ENCODE data around the gene CLCA2. TPM values are rescaled to one million over a fixed set of nuclear protein-coding genes. Genes with fewer than 3 reads are reported as not detected.

CLCA2 gene
- total RNA-seq, 1 donor from 2014 or later, result not detected

- no peak for DNase-seq (ENCODE audit: low spot score)
- H3K4me1 Mint-ChIP-seq, result no peaks in the 10 kb centered on the region
- TF ChIP-seq CTCF (IDR thresholded peaks at IDR 0.05) (no peak), EZH2phosphoT487 (IDR thresholded peaks at IDR 0.05) (no peak), EZH2 (IDR thresholded peaks at IDR 0.05) (no peak)
- H3K36me3 ChIP-seq, result no peaks in the 10 kb centered on the region
- H3K36me3 Mint-ChIP-seq, result peaks cover 9% of the 10 kb centered on the region
- H3K9ac ChIP-seq, result no peak overlapping the region
- H3K9me3 Mint-ChIP-seq, result peaks cover 6% of the 10 kb centered on the region
- H3F3A ChIP-seq (ENCODE audit: low read depth), result no peaks in the 10 kb centered on the region
- H4K20me1 ChIP-seq (ENCODE audit: low read depth), result no peaks in the 10 kb centered on the region
- H3K27ac Mint-ChIP-seq, result no peak overlapping the region
- no peaks in the 10 kb centered on the region for H3K4me1 ChIP-seq
- H3K4me2 ChIP-seq, result no peak overlapping the region
- no peaks in the 10 kb centered on the region for H3K9me3 ChIP-seq (ENCODE audit: low read depth)
- no peak overlapping the region for H3K4me3 Mint-ChIP-seq
- H3K27ac ChIP-seq, result no peak overlapping the region
- H3K4me3 ChIP-seq, result no peak overlapping the region
- no peaks in the 10 kb centered on the region for H3K27me3 ChIP-seq
- H2AFZ ChIP-seq (replicated peaks), result no peak overlapping the region
- no peaks in the 10 kb centered on the region for H3K27me3 Mint-ChIP-seq (ENCODE audit: insufficient read depth, low read depth)
- H3K79me2 ChIP-seq (ENCODE audit: low read depth), result no peaks in the 10 kb centered on the region
Observed at GRCh38 chr1:86382878-86383277, 41.1 kb upstream of the CLCA2 start.

GRCh38 chr1:86387916-86388627 is 35.9 kb upstream of the CLCA2 start:
- H3K27me3 Mint-ChIP-seq (ENCODE audit: insufficient read depth, low read depth), result no peaks in the 10 kb centered on the region
- no peaks in the 10 kb centered on the region for H3K9me3 ChIP-seq (ENCODE audit: low read depth)
- H3K4me2 ChIP-seq, result no peak overlapping the region
- H3K27ac Mint-ChIP-seq, result no peak overlapping the region
- peaks cover 17% of the 10 kb centered on the region for H3K9me3 Mint-ChIP-seq
- TF ChIP-seq EZH2 (IDR thresholded peaks at IDR 0.05) (no peak), CTCF (IDR thresholded peaks at IDR 0.05) (no peak), EZH2phosphoT487 (IDR thresholded peaks at IDR 0.05) (no peak)
- no peaks in the 10 kb centered on the region for H3K36me3 ChIP-seq
- H3K79me2 ChIP-seq (ENCODE audit: low read depth), result peaks cover 32% of the 10 kb centered on the region
- DNase-seq (ENCODE audit: low spot score), result no peak
- no peak overlapping the region for H2AFZ ChIP-seq (replicated peaks)
- H3K4me3 Mint-ChIP-seq, result no peak overlapping the region
- H3K4me3 ChIP-seq, result no peak overlapping the region
- peak overlapping the region; percentile 7 for H3K9ac ChIP-seq
- no peaks in the 10 kb centered on the region for H4K20me1 ChIP-seq (ENCODE audit: low read depth)
- H3K36me3 Mint-ChIP-seq, result peaks cover 21% of the 10 kb centered on the region
- H3K4me1 Mint-ChIP-seq, result no peaks in the 10 kb centered on the region
- no peak overlapping the region for H3K27ac ChIP-seq
- no peaks in the 10 kb centered on the region for H3K4me1 ChIP-seq
- H3K27me3 ChIP-seq, result no peaks in the 10 kb centered on the region
- no peaks in the 10 kb centered on the region for H3F3A ChIP-seq (ENCODE audit: low read depth)

- Mint-ChIP-seq H3K36me3 (peaks cover 24% of the 10 kb centered on the region), H3K9me3 (peaks cover 17% of the 10 kb centered on the region), H3K4me3 (no peak overlapping the region), H3K4me1 (peaks cover 3% of the 10 kb centered on the region), H3K27ac (no peak overlapping the region), H3K27me3 (ENCODE audit: insufficient read depth, low read depth) (no peaks in the 10 kb centered on the region)
- Histone ChIP-seq H3F3A (ENCODE audit: low read depth) (no peaks in the 10 kb centered on the region), H3K79me2 (ENCODE audit: low read depth) (peaks cover 38% of the 10 kb centered on the region), H3K27me3 (no peaks in the 10 kb centered on the region), H3K4me3 (no peak overlapping the region), H3K27ac (no peak overlapping the region), H3K4me1 (no peaks in the 10 kb centered on the region), H4K20me1 (ENCODE audit: low read depth) (no peaks in the 10 kb centered on the region), H3K9me3 (ENCODE audit: low read depth) (no peaks in the 10 kb centered on the region), H2AFZ (replicated peaks) (no peak overlapping the region), H3K4me2 (no peak overlapping the region), H3K9ac (peak overlapping the region; percentile 7), H3K36me3 (no peaks in the 10 kb centered on the region)
- no peak for DNase-seq (ENCODE audit: low spot score)
- no peak for TF ChIP-seq EZH2phosphoT487 (IDR thresholded peaks at IDR 0.05)
- TF ChIP-seq CTCF (IDR thresholded peaks at IDR 0.05), result no peak
- no peak for TF ChIP-seq EZH2 (IDR thresholded peaks at IDR 0.05)
Observed at GRCh38 chr1:86388777-86389176, 35.2 kb upstream of the CLCA2 start.

All from neural progenitor cell (in vitro differentiated cells).